ENCODE results near the gene IRF7. TPM values are rescaled to one million over a fixed set of nuclear protein-coding genes. Genes with fewer than 3 reads are reported as not detected.

Gene IRF7
- total RNA-seq, 1 donor from 2014 or later, result 130 TPM

DNA sequence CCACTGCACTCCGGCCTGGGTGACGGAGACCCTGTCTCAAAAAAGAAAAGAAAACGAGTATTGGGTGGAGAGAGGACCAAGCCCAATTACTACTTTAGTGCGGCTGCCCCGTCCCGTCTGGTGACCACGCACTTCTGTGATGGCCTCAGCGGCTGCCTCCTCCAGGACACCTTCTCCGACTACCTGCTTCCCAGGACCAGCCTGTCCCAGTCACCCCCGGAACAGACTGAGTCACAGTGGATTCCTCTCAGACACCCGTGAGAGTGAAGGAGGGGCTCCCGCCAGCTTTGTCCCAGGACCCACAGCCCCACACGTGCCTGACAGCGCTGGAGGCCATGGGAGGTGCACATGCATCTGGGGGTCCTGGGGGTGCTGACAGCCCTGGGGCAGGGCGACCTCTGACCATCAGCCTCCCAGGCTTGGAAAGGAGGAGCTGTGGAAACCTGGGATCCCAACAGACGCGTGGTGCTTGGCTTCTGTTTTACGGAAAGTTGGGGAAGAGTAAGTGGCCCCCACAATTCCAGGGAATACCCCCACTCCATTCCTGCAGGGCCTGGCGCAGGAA lies 26.1 kb upstream of the IRF7 start:
- intact Hi-C loops (cut with micrococcal nuclease), result no loop called here

DNA sequence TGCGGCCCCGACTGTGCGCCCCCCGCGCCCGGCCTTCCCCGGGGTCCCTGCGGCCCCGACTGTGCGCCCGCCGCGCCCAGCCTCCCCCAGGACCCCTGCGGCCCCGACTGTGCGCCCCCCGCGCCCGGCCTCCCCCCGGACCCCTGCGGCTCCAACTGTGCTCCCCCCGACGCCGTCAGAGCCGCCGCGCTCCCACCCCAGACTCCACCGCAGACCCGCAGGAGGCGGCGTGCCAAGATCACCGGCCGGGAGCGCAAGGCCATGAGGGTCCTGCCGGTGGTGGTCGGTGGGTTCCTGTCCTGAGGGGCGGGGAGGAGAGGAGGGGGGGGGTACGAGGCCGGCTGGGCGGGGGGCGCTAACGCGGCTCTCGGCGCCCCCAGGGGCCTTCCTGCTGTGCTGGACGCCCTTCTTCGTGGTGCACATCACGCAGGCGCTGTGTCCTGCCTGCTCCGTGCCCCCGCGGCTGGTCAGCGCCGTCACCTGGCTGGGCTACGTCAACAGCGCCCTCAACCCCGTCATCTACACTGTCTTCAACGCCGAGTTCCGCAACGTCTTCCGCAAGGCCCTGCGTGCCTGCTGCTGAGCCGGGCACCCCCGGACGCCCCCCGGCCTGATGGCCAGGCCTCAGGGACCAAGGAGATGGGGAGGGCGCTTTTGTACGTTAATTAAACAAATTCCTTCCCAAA lies 24.4 kb upstream of the IRF7 start:
- intact Hi-C loops (cut with micrococcal nuclease), result no loop called here

DNA sequence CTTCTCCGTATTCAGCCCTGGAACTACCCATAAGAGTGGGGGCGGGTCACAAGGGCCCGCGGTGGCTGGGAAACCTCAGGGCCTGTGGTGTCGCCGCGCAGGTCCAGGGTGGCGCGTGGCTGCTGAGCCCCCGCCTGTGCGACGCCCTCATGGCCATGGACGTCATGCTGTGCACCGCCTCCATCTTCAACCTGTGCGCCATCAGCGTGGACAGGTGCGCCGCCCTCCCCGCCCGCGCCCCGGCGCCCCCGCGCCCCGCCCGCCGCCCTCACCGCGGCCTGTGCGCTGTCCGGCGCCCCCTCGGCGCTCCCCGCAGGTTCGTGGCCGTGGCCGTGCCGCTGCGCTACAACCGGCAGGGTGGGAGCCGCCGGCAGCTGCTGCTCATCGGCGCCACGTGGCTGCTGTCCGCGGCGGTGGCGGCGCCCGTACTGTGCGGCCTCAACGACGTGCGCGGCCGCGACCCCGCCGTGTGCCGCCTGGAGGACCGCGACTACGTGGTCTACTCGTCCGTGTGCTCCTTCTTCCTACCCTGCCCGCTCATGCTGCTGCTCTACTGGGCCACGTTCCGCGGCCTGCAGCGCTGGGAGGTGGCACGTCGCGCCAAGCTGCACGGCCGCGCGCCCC lies 23.7 kb upstream of the IRF7 start:
- intact Hi-C loops (cut with micrococcal nuclease), result no loop called here

DNA sequence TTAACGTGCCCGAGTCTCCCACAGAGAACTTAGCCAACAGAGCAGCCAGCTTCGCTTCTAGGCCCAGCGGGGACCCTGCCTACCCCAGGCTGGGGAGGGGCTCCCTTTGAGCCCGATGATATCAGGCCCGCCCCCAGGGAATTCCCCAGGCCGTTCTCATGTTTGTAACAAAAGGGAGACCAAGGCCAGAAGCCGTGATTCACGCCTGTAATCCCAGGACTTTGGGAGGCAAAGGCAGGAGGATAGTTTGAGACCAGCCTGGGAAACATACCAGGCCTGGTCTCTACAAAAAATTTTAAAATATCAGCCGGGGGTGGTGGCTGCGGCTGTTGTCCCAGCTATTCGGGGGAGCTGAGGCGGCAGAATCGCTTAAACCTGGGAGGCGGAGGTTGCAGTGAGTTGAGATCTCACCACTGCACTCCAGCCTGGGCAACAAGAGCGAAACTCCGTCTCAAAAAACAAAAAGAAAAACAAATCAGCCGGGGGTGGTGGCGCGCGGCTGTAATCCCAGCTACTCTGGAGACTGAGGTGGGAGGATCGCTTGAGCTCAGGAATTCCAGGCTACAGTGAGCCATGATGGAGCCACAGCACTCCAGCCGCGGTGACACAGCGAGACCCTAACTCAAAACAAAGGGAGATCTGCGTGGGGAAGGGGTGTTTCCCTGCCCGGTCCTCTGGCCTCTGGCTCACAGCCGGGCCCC lies 23.0 kb upstream of the IRF7 start:
- intact Hi-C loops (cut with micrococcal nuclease), result no loop called here

- intact Hi-C loops (cut with micrococcal nuclease), result no loop called here
Observed at GRCh38 chr11:637593-638521, 22.1 kb upstream of the IRF7 start.

- intact Hi-C loops (cut with micrococcal nuclease), result no loop called here
Observed at GRCh38 chr11:637333-637592, 21.5 kb upstream of the IRF7 start.

GRCh38 chr11:636511-637332 lies 21.0 kb upstream of the IRF7 start, which contains the start of gene DRD4:
DRD4 (plus strand) TSS chr11:637269; CDS start chr11:637305, 36 bp downstream.
- intact Hi-C loops (cut with micrococcal nuclease), result no loop called here

- intact Hi-C loops (cut with micrococcal nuclease), result no loop called here
Observed at GRCh38 chr11:635945-636510, 20.3 kb upstream of the IRF7 start.

GRCh38 chr11:630871-631270 lies 15.1 kb upstream of the IRF7 start:
- intact Hi-C loops (cut with micrococcal nuclease), result no loop called here

DNA sequence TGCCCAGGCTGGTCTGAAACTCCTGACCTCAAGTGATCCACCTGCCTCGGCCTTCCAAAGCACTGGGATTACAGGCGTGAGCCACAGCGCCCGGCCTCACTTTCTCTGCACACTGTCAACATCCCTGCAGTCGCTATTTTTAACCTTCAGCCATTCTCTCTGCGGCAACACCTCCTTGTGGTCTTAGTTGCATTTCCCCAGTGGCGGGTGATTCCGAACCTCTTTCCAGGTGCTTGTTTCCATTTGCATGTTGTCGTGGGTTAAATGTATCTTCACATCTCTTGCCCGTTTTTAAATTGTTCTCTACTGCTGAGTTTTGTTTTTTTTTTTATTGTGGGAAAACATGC lies 13.5 kb upstream of the IRF7 start:
- intact Hi-C loops (cut with micrococcal nuclease), result no loop called here

GRCh38 chr11:628056-628455 lies 12.3 kb upstream of the IRF7 start:
- intact Hi-C loops (cut with micrococcal nuclease), result no loop called here

DNA sequence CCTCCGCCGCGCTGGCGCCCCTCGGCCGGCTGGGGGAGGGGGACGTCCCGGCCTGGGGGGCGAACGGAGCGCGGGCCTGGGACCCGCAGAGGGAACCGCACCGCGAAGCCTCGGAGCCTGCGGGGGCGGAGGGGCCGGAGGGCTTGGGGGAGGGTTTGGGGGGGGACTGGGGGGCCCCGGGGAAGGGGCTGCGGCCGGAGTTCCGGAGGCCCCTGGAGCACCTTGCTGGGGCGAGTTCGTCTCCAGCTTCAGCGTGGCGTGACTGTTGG lies 11.5 kb upstream of the IRF7 start:
- intact Hi-C loops (cut with micrococcal nuclease), result no loop called here

DNA sequence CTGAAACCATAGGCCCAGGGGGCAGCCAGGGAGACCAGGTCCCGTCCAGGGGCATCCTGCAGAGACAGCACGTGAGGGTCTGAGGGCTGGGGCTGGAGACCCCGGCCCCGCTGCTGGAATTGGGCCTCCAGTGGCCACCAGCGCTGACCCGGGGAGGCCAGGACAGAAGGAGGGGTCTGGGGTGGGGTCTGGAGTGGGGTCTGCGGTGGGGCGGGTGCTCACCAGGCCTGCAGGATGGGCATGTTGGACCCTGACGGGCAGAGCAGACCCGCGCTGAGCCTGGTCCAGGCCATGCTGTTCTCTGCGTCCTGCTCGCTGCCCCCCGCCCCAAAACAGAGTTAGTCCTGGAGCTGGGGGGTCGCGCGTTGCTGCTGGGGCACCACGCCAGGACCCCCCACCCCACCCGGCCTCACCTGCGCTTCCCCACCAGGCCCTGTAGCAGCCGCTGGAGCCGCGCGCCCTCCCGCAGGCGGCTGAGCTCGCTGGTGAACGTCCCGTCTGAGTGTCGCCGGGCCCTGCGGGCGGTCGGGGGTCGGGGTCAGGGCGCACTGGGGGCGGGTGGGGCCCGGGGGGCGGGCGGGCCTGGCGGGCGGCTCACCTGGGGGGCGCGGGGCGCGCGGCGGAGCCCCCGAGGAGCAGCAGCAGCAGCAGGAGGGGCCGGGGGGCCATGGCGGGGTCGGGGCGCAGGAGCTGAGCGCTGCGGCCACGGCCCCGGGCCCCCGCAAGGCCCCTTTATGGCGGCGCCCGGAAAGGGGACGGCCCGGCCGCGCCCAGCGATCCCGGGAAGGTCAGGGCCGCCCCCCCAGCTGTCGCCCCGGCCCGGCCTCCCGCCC lies 10.9 kb upstream of the IRF7 start, which contains the start of gene SCT:
TSS of gene SCT (minus strand) at position 707 of the 833 bp plus-strand sequence. CDS start at position 669, 38 bp downstream.
- intact Hi-C loops (cut with micrococcal nuclease), result no loop called here

GRCh38 chr11:625636-626268 lies 10.0 kb upstream of the IRF7 start:
- intact Hi-C loops (cut with micrococcal nuclease), result no loop called here

- intact Hi-C loops (cut with micrococcal nuclease), result no loop called here
Observed at GRCh38 chr11:624705-625635, 9.2 kb upstream of the IRF7 start, which contains the start of gene CDHR5. CDHR5 (minus strand) TSS chr11:624955; CDS start chr11:624902, 53 bp downstream.

- intact Hi-C loops (cut with micrococcal nuclease), result no loop called here
Observed at GRCh38 chr11:623999-624704, 8.4 kb upstream of the IRF7 start.

- intact Hi-C loops (cut with micrococcal nuclease), result no loop called here
Observed at GRCh38 chr11:623349-623869, 7.7 kb upstream of the IRF7 start.

Measured in T-helper 1 cell treated with Interleukin-12 subunit alpha and Interleukin-12 subunit beta and Interleukin-4 antibody, amounts not matched to agents 30 ng/mL and 1 ng/mL, for 36 hours (primary cell).